HG02588 (cell line): Measurements from ENCODE around the gene SART3.
"Not testable (repeated sequence)": the region's sequence is repeated elsewhere in the genome, so short reads cannot be mapped to it uniquely, and the experiment has no call there.

Source experiments
- ATAC-seq: cut with Tn5 transposase; IDR thresholded peaks from one replicate; pipeline ENCODE4 v1.9.1; 2021; ENCODE audit warnings: mild to moderate bottlenecking, moderate library complexity; ENCODE audit not compliant: unreplicated experiment

The SART3 gene

DNA sequence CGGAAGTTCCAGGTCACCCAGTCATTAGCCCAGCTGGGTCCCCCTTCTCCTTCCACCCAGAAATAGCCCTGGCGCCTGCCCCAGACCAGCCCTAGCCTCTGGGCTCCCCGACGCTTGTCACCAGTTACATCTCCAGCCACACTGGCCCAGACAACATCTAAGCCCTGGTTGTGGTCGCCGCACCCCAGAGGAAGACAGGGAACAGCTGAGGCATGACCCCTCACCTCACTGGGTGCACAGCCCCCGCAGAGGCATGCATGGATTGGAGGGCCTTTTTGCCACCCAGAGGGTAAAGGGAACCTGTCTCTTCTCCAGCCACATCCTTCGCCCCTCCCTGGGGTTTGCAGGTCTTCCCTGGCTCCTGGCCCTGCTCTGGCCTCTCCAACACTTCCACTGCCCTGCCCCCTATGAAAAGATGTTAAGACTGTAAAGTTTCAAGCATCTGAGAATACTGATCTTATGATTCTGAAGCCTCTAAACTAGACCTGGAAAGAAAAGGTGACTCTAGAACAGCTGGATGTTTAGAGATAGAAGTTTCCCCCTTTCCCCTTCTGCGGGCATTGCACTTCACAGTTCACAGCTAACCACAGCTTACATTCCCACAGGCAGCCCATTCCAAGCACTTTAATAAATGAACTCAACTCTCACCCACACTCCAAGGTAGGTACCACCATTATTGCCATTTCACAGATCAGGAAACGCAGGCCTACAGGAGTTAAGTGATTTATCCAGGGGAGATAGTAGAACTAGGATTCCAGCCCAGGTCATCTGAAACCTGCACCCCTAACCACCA is 22.2 kb upstream of the SART3 start:
- no peak for ATAC-seq

DNA sequence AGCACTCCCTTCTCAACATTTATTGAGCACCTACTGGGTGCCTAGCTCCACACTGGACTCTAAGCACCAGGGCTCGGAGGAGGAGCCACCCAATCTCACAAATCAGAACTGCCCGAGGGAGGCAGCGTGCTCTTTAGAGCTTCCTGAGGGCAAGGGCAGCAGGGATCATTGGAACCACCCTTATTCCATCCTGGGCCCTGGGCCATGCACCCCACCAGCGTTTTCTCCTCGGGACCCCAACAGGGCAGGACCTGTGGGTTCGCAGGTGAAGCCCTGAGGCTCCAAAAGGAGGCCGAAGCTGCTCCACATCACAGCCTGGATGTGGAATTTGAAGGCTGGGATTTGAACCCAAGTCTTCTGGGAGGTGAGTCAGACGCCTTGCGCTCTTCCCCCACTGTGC is 21.5 kb upstream of the SART3 start:
- no peak for ATAC-seq

DNA sequence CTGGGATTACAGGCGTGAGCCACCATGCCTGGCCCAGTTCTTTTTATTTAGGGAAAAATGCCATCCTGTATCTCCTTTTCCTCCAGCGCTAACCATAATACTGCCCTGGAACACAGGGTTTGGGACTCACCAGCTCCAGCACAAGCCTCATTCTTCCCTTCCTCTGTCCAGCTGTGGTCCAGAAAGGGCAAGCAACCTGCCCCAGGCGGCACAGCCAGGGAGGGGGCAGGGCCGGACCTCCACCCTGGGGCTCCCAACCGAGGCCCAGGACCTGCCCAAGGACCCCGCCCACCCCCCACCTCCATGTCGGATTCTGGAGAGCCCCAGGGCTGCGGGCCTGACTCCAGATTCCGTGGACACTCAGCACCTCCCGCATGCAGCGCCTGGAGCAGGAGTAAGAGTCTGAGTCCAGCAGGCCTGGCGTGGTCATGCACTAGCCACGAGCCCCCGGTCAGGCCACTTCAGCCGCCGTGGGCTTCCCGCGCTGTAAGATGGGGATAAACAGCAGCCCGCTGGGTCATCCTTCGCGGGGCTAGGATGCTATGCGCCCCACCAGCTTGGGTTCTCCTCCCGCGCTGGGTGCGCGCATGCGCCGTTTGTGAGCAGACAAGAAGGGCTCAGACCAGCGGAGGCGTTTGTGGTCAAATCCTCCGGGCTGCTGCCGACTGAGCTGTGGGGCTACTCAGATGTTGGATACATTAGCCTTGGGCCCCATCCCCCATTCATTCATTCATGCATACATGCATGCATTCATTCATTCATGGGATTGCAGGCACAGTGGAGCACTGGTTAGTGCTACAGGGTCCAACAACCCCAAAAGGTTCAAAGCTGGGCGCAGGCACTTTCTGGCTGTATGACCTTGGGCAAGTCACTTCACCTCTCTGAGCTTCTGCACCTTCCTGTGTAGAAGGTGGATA is 20.6 kb upstream of the SART3 start:
- no peak for ATAC-seq

DNA sequence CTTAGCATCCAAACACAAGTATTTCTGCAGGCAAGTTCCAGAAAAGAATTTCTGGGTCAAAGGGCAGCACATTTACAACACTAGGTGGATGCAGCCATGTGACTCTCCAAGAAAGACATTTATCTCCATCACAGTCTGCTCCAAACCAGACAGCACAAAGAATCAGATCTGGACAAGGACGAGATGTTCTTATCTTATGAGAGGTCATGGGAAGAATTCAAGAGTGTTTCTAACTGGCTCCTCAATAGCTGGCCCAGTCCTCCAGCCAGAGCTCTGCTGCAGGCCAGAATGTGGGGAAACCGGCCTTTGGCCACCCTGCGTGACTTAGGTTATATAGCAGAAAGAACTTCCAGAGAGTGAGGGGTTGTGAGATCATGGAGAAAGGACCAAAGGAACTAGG is 19.6 kb upstream of the SART3 start:
- no peak for ATAC-seq

DNA sequence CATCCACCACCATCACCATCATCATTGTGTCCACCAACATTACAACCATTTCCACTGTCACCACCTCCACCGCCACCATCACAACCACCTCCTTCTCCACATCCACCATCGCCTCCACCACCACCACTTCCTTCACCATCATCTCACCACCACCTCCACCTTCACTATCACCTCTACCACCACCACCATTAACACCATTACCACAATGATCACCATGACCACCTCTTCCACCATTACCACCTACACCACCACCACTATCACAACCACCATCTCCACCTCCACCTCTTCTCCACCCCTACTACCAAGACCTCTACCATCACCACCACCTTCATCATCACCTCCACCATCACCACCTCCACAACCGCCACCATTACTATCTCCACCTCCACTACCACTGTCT is 17.8 kb upstream of the SART3 start:
- ATAC-seq: no peak

DNA sequence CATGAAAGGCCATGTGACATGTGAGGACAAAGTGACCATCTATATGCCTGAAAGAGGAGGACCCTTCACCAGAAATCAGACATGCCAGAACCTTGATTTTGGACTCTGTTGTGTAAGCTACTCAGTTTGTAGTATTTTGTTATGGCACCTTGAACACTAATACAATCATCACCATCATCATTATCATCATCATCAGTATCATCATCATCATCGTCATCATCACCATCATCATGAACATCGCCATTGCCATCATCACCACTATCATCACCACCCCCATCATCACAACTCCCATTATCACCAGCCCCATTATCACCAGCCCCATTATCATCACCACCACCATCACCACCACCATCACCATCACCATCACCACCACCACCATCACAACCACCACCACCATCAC is 17.3 kb upstream of the SART3 start:
- ATAC-seq: no peak

DNA sequence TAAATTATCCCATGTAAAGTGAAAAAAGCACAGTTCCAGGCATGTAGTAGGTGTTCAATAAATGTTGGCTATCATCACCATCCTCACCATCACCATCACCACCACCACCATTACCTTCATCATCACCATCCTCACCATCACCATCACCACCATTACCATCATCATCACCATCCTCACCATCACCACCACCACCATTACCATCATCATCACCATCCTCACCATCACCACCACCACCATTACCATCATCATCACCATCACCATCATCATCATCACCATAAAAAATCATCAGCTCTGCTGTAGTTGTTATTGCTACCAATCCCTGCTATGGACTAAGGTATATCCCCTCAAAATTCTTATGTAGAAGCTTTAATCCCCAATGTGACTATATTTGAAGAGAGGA is 16.5 kb upstream of the SART3 start:
- ATAC-seq: no peak

DNA sequence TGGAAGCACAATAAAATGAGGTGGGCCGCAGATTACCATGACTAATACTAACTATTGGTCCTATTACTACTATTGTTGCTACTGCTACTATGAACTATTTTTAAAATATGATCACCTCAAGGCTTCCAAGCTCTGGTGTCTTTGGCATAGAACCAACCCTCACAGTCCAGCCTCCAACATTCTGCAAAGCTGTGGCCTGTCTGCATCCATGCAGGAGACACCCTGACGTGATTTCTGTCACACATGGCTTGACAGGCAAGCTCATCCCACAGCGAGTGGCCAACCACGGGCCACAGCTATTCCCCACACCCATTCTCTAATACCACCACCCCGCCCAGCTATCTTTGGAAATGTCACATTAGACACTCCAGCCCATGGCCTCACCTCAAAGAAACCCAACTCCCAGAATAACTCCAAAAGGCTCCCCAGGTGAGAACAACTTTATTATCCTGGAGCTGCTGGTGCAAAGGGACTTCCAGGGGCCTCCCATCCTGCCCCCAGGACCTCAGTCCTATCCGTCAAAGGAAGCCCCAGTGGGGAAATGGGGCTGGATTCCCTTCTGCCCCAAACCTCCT is 15.8 kb upstream of the SART3 start:
- ATAC-seq: no peak

DNA sequence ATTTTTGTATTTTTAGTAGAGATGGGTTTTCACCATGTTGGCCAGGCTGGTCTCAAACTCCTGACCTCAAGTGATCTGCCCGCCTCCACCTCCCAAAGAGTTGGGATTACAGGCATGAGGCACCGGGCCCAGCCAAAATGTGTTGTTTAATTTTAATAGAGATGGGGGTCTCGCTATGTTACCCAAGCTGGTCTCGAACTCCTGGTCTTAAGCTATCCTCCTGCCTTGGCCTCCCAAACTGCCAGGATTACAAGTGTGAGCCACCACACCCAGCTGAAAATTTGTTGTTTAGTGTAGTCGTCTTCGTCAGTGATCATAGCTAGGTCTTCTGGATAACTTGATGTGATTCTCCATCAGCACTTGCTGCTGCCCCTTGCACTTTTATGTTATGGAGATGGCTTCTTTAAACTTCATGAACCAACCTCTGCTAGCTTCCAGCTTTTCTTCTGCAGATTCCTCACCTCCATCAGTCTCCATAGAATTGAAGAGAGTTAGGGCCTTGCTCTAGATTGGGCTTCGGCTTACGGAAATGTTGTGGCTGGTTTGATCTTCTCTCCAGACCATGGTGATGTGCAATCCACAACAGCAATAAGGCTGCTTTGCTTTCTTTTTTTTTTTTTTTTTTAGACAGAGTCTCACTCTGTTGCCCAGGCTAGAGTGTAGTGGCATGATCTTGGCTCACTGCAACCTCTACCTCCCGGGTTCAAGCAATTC is 14.4 kb upstream of the SART3 start:
- no peak for ATAC-seq

DNA sequence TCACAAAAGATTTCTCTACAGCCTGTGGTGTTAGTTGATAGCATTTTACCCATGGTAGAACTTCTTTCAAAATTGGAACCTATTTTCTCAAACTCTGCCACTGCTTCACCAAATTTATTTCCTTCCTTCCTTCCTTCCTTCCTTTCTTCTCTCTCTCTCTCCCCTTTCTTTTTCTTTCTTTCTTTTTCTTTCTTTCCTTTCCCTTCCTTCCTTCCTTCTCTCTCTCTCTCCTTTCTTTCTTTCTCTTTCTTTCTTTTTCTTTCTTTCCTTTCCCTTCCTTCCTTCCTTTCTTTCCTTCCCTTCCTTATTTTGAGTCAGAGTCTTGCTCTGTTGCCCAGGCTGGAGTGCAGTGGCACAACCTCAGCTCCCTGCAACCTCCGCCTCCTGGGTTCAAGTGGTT is 13.3 kb upstream of the SART3 start:
- ATAC-seq: not testable (repeated sequence)

DNA sequence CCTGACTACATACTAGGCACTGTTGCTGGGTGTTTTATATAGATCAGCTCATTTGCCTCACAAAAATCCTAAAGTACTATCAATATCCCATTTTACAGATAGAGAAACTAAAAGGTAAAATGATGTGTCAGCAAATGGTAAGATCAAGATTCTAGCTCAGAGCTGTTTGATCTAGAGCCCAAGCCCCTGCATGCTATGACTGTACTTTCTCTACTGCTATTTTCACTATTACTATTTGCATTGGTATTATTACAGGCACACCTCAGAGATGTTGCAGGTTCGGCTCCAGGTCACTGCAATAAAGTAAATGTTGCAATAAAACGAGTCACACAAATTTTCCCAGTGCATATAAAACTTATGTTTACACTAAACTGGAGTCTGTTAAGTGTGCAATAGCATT is 12.3 kb upstream of the SART3 start:
- no peak for ATAC-seq

DNA sequence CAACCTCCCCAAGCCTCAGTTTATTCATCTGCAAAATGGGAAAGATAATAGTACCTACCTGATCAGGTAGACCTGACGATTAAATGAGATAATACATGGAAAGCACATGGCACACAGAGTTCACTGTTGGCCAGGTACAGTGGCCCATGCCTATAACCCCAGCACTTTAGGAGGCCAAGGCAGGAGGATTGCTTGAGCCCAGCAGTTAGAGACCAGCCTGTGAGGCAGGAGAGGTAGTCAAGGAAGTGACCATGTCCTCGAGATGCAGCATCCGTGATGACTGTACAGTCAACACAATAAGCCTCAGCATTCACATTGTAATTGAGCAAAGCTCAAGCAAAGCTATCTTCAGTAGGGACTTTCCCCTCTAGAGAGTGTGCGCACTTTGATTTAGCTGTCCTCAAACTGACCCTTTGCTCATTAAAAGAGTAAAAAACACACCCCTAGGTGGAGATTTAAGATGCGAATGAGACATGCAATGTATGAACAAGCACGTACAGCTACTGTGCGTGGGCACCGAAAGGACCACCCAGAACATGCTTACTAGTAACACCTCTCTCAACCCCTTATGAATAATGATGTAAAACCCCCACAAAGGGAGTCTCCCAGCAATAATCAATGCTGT is 11.3 kb upstream of the SART3 start:
- no peak for ATAC-seq

DNA sequence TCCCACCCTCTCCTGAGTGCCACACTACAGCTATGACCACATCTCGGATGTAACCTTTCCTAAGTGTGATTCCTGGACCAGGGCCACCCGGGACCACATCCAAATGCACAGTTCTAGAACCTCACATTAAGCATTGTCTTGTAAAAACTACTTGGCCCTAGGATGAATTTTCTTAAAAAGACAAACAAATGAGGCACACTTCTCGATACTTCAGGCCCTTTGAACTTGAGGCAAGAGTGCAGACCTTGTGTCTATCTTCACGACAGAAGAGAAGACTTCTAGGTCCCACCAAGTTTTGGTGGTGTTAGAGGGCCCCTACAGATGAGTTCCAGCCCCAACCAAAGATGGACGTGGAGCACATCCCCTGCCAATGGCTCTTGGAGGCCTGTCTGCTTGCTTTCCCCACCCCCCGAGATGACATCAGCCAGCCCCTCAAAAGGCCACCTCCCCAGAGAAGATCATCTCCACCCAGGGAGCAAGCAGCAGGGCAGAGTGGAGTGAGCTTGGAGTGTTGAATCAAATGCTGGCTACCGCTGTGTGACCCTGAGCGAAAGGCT is 10.7 kb upstream of the SART3 start:
- no peak for ATAC-seq

DNA sequence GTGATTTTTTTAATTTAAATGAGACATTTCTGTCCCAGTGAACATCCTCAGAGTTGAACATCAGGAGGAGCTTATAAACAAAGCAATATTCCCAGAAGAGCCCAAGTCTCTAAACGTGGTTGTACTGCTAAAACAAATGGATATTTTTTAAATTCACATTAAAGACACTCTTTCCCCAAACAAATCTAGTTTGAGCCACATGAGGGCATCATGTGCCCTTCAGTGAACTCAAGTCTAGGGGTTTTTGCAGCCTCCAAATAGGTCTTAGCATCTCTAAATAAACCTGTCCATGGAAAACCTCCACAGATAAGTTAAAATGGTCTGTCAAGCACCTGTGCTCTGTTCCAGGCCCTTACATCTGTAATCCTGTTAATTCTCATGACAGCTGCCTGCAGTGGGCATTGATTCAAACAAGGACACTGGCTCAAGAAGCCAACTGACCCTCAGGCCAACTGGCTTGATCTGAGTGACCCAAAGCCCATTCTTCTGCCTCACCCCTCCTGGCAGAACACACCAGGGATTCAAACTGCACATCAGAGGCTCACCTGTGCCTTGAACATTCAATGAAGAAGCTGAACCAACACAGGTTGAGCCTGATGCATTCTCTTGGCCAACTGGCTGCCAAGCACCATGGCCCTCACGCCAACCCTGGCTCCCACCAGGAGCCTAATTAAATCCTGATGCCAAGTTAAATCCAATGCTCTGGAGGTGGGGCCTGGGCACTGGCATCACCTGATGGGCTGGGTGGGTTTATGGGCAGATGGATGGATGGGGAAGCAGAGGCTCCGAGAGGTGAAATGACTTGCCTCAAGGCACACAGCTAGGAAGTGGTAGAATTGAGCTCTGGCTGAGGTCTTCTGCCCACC is 10.0 kb upstream of the SART3 start:
- ATAC-seq: no peak

DNA sequence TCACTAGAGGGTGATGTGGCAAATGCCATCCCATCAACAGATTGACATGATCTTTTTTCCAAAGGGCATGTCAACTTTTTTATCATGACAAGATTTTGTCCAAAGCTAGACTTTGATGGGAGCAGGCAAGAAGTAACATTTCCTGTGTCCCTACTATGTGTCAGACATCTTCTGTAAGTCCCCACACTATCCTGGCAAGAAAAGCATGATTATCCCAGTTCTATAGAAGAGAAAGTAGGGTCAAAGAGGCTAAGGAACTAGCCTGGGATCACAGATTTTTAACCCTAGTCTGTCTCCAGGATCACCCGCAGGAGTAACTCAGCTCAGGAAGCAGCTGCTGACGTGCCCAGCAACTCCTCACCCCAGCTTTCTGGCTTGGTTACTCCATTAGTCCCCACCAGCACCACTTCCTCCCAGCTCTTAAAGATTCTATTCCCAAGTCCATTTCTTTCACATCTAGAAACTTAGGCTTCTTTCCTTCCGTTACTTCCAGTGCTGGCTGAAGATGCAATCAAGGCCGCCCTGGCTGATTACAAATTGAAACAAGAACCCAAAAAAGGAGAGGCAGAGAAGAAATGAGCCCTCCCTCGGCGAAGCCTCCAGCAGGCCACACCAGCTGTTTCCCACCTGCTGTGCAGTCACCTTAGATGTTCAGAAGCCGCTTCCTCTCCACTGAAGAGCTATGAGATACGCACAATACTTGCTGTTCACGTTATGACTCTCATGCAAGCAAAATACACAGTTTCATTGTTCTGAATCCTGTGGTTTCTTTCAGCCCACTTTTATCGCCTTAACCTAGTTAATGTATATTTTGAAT is 7.6 kb upstream of the SART3 start:
- ATAC-seq: peak; percentile 71

DNA sequence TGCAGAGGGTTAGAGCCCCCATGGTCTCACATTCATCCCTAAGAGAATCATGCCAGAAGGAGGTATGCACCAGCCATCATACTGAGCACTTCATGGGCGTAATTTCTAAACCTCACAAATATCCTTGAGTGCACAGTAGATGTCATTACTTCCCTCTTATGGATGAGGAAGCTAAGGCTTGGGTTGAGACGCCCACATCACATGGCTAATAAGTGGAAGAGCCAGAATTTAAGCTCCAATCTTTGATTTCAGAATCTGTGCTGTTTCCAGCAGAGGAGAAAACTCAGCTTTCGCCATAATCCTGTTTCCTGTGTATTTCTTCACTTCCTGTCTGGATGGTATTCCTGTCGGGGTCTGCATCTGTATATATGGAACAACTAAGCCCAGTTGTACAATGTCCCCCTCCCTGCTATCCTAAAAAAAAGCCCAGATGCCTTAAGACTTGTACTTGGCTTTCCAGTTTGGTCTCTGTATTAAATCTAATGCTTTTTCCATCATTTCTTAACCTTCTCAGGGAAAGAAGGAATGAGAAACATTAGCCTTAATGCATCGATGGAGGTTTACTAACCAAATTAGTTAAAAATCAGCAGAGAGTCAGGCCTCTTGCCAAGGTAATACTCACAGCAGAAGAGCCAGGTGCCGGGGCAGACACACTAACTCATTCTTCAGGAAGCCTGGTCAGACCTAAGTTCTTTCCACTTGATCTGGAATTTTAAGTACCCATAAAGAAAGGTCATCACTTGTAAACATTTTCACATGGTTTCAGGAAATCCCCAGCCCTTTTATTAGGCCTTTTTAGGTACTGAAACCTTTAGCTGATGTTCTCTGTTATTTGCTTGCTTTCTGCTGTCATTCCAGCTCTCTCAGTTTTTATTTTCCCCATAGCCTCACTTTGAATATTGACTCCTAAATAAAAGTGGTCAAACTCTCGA is 6.7 kb upstream of the SART3 start:
- ATAC-seq: no peak

DNA sequence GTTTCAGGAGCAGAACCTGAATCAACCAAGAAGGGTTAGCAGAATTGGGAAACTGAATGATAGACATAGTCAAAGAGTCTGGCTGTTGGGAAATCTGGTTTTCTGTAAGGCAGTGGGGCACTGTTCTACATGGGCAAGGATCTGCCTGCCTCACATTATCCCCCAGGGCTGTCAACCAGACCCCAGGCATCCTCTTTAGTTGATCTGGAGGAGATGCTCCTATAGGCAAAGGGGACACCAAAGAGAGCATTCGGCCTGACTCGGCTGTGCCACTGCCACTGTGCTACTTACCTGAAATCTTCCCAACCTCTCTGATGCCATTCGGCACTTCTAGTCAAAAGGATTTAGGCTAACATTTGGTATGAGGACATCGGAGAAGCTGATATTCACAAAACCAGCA is 5.5 kb upstream of the SART3 start:
- ATAC-seq: no peak

DNA sequence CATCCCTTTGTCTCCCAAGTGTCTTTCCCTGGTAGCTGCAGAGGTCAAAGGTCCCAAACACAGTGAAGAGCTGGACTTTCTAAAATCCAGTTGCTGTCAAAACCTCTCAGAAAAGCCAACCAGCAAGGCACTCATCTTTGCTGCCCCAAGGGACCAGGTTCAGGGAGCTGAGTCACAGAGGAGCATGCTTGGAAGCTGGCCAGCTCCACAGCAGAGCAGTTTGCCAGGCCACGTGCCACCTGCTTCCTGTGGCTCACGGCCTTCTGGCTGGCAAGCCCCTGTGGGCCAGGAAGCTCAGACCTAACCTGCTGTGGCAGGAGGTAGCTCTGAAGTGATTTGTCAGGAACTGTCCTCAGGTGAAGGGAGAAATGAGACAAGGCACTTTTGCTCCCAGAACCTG is 5.0 kb upstream of the SART3 start:
- no peak for ATAC-seq
